CD4-positive, alpha-beta T cell treated with Interleukin-21 for 1 hour (primary cell): ENCODE results near the gene SRA1.
A peak's percentile ranks its signal among the peaks of the same experiment; 100 is the strongest.

Experiments used
- DNase-seq: peaks from one replicate; pipeline ENCODE4 v3.0.0-alpha.2; 2020

SRA1 gene

GRCh38 chr5:140570058-140570457, 12.8 kb upstream of the SRA1 start:
- no peak for DNase-seq

DNA sequence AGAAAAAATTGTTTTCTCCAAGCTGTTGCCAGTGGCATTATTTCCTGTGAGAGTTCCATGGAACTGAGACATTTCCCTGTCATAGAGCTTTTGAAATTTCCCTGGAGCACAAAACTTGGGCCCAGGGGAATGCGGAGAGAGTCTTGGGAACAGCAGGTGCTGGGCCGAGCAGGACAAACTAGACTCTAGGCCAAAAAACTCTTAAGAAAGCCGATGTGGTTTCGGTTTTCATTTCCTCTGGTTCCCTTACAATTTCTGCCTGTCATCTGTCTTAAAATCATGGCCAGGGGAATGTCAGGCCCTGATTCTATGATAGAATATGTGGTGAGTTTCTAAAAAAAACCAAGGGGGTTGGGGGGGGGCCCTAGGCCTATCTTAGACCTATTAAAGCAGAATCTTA, 11.9 kb upstream of the SRA1 start:
- DNase-seq: peak; percentile 47

DNA sequence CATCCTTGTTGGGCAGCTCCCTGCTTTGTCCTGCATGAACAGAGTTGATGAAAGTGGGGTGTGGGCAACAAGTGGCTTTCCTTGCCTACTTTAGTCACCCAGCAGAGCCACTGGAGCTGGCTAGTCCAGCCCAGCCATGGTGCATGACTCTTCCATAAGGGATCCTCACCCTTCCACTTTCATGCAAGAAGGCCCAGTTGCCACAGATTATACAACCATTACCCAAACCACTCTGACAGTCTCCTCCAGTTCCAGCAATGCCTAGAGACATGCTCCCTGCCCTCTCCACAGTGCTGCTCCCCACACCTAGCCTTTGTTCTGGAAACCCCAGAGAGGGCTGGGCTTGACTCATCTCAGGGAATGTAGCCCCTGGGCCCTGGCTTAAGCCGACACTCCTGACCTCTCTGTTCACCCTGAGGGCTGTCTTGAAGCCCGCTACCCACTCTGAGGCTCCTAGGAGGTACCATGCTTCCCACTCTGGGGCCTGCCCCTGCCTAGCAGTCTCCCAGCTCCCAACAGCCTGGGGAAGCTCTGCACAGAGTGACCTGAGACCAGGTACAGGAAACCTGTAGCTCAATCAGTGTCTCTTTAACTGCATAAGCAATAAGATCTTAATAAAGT, 11.3 kb upstream of the SRA1 start:
- no peak for DNase-seq

DNA sequence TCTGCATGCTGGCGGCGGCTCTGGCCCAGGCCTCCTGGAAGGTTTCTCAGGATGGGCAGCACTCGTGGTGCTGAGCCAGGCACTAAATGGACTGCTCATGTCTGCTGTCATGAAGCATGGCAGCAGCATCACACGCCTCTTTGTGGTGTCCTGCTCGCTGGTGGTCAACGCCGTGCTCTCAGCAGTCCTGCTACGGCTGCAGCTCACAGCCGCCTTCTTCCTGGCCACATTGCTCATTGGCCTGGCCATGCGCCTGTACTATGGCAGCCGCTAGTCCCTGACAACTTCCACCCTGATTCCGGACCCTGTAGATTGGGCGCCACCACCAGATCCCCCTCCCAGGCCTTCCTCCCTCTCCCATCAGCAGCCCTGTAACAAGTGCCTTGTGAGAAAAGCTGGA, 10.6 kb upstream of the SRA1 start:
- no peak for DNase-seq

GRCh38 chr5:140567136-140567818, 10.0 kb upstream of the SRA1 start:
- no peak for DNase-seq

DNA sequence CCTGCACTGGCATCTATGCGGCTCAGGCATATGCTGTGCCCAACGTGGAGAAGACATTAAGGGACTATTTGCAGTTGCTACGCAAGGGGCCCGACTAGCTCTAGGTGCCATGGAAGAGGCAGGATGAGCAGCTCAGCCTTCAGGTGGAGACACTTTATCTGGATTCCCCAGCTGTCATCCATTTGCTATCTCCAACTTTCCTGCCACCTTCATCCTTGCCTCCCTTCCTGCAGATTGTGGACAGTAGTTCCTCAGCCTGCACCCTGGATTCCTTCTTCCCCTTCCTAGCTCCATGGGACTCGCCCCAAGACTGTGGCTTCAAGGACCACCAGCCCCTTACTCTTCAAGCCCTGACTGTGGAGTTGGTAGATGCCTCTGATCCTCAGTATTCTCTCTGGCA, 9.4 kb upstream of the SRA1 start:
- no peak for DNase-seq

- no peak for DNase-seq
Measured at GRCh38 chr5:140565780-140566095, 8.5 kb upstream of the SRA1 start.

GRCh38 chr5:140565024-140565779, 7.9 kb upstream of the SRA1 start:
- no peak for DNase-seq

DNA sequence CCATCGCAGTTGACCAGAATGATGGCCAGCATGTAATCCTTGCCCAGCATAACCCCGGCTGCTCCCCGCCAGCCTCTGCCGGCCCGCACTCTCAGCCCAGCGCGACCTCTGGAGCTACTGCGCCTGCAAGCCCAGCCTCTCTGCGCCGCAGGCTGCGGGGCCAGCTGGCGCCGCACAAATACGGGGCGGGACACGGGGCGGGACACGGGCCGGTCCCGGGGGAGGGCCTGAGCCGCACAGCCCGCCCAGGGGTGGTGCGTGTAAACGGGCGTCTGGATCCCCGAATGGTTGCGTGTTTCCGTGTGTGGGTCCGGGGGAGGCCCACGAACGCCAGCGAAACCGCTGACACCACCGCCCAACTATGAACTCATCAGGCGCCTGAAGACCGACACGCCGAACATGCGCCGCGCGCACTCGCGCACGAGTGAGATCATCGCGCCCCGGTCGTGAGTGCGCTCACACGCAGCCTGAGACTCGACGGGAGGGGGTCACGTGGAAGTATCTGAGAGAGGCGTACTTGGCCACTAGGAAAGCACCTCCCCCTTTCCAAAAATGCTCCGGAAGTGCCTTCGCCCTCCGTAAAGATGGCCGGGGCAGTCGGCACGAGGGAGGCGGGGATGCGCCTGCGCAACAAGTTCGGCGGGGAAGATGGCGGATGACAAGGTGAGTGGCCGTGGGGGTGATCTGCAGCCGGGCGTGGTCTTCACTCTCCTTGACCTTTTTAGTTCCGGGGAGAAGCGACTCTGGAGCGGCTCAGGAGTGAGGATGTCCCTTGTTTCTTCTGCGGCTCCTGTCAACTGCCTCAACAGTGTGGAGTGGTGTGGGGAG, 7.1 kb upstream of the SRA1 start, which contains the start of the genes APBB3 and SLC35A4:
APBB3 (minus strand) TSS at position 403 of the 828 bp plus-strand sequence; CDS start at position 50, 353 bp downstream.
SLC35A4 (plus strand) TSS at position 633 of the 828 bp plus-strand sequence. CDS start 2,342 bp downstream, outside the sequence.
- DNase-seq: peak; percentile 99

- DNase-seq: no peak
Measured at GRCh38 chr5:140563596-140563995, 6.3 kb upstream of the SRA1 start.

DNA sequence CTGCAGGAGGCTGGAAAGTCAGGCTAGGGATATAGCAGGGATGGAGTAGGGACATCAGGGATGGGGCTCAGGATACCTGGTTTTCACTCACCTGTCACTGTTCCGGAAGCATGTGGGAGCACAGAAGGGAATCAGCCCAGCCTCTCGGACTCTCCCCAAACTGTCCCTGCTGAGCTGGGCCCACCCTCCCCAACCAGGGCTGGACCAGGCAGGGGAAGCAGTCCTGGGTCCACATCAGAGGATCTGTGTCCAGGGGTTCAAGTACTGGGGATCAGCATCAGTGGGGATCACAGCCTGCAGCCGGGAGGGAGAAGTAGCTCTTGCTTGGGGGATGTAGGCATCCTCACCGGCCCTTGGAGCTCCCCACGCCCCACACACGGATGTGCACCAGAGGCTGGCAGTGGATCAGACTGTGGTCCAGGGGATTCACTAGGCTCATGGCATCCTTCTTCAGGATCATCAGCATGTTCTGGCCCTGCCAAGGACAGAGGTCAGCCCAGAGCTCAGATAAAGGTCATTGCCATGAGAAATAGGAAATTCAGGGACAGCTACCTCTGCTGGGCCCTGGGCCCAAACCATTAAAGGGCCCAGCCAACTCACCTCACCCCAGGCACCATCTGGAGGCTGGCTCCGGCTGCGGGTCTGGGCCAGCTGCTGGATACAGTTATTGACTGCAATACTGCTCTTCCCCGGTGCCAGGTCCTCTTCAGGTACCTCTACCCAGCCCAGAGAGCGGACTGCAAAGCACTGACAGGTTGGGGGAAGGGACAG, 4.7 kb upstream of the SRA1 start:
- DNase-seq: no peak

GRCh38 chr5:140560227-140560626, 3.0 kb upstream of the SRA1 start:
- no peak for DNase-seq

DNA sequence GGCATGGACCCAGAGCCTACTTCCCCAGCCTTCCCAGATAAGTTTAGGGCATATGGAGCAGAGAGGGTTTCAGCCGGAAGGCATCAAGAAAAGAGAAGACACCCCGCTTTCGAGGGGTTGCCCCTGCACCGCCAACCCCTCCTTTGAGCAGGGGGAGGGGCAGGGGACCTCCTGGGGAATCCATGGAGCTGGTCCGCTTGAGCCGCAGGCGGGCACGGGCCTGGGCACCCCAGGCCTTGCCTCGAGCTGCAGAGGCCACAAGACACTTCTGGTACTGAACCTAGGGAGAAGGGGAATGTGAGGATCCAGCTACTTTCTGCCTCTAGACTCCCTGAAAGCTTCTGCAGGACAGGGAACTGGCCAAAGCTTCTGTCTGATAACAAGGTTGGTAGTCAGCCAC, 1.3 kb upstream of the SRA1 start:
- DNase-seq: no peak

GRCh38 chr5:140557965-140558364, 692 bp upstream of the SRA1 start:
- DNase-seq: no peak

DNA sequence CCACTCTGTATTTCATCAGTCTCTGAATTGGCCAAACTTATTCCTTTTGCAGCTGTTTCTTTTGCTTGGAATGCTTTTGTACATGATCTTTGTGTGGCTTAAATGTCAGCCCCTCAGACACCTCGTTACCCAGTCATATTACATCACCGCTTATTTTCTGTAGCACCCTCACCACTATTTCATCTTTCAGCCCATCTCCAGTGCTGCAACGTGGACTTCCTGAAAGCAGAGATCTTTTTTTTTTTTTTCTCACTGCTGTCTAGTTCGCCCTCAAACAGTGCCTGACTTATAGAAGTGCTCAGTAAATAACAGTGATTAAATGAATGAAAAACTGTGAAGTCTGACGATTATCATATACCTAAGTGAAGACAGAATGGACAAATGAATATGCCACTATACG, 835 bp downstream of the SRA1 start:
- DNase-seq: no peak

DNA sequence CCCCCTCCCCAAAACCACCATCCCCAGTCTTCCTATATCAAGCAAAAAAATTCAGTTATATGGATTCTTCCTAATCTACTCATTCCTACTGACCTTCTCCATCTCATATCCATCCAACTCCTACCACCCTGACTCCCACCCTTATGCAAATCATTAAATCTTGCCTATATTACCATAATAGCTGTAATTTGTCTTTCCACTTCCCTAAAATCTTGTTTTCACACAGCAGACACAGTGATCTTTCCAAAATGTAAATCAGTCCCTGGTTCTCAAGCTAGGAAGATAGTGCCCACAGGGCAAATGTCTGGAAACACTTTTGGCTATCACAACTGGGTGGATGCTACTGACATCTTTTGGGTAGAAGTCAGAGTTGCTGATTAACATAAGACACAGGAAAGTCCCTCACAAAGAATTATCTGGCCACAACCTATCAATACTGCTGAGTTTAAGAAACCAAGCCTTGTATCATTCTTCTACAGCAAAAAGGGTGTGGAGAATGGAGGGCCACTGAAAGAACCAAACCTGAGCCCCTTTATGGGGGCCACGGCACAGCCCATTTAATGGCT, 1.4 kb downstream of the SRA1 start:
- peak; percentile 25 for DNase-seq

GRCh38 chr5:140554454-140554853, 2.8 kb downstream of the SRA1 start:
- no peak for DNase-seq

DNA sequence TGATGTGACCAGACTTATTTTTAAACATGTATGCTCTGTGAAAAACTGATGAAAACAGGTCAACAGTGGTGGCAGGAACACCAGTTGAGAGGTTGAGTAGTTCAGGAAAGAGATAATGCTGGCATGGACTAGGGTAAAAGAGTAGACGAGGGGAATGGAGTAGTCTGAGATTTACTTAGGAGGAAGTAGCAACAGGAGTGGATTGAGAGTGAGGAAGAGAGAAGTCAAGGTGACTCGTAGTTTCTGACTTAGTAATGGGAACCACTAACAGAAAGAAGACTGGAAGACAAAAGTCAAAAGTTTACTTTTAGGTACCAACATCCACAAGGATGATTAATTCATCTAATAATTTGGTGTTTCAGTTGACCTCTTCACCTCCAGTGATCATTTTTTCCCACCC, 3.6 kb downstream of the SRA1 start:
- no peak for DNase-seq

DNA sequence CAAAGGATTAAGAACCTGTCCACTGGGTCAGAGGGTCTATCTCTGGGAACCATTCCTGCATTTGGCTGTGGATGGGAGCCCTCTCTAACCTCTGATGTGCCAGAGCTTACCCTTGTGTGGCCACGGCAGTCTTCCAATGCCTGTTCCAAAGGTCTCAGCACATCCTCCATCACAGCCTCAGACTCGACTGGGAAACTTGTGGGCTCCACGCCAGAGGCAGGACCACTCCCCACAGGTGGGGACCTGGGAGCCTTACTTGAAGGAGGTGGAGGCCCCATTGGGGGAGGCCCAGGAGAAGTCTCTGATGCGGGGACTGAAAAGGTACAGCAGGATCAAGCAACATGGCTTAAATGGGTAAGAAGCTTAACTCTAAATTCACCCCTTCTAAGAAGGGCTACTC, 5.4 kb downstream of the SRA1 start:
- DNase-seq: no peak

- no peak for DNase-seq
Measured at GRCh38 chr5:140550147-140551079, 6.9 kb downstream of the SRA1 start.
